Neural cell (in vitro differentiated cells): Measurements from ENCODE around the gene SERPINB3.

Source experiments
- EZH2 ChIP-seq: fragments of 200-600, 300-800 bp; shearing (Covaris generic), sonication (generic); IDR thresholded peaks from 2 replicates; pipeline ENCODE4 v1.6.1; 2014; ENCODE audit warnings: antibody characterized with exemption, low read length, borderline replicate concordance, mild to moderate bottlenecking; ENCODE audit not compliant: insufficient read depth, poor library complexity, severe bottlenecking
- POLR2AphosphoS5 ChIP-seq: IDR thresholded peaks from 2 replicates; pipeline ENCODE4 v1.6.1; 2012
- RAD21 ChIP-seq: fragments of 450-650 bp; conservative IDR thresholded peaks from 2 replicates; pipeline ENCODE4 v1.6.1; 2014; ENCODE audit warnings: antibody characterized with exemption, mild to moderate bottlenecking, moderate library complexity
- SMC3 ChIP-seq: fragments of 450-650 bp; conservative IDR thresholded peaks from 2 replicates; pipeline ENCODE4 v1.6.1; 2014; ENCODE audit warnings: antibody characterized with exemption, mild to moderate bottlenecking, moderate library complexity; ENCODE audit not compliant: poor library complexity
- TAF1 ChIP-seq: IDR thresholded peaks from 2 replicates; pipeline ENCODE4 v1.6.1; 2012; ENCODE audit warnings: low read depth
- TF ChIP-seq, protein P1 (sequence below): fragments of 450-650 bp; IDR thresholded peaks from 2 replicates; pipeline ENCODE4 v1.5.1; 2014; ENCODE audit warnings: antibody characterized with exemption, mild to moderate bottlenecking, moderate library complexity; ENCODE audit not compliant: poor library complexity, severe bottlenecking

- TF ChIP-seq SMC3 (no peak), EZH2 (no peak), RAD21 (no peak), POLR2AphosphoS5 (no peak), TAF1 (no peak)
- TF ChIP-seq, protein P1, sequence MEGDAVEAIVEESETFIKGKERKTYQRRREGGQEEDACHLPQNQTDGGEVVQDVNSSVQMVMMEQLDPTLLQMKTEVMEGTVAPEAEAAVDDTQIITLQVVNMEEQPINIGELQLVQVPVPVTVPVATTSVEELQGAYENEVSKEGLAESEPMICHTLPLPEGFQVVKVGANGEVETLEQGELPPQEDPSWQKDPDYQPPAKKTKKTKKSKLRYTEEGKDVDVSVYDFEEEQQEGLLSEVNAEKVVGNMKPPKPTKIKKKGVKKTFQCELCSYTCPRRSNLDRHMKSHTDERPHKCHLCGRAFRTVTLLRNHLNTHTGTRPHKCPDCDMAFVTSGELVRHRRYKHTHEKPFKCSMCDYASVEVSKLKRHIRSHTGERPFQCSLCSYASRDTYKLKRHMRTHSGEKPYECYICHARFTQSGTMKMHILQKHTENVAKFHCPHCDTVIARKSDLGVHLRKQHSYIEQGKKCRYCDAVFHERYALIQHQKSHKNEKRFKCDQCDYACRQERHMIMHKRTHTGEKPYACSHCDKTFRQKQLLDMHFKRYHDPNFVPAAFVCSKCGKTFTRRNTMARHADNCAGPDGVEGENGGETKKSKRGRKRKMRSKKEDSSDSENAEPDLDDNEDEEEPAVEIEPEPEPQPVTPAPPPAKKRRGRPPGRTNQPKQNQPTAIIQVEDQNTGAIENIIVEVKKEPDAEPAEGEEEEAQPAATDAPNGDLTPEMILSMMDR: no peak
Measured at GRCh38 chr18:63701952-63702351, 40.3 kb upstream of the SERPINB3 start.
